NCI-H2196 treated with DMSO at 0.1 percent for 48 hours (cell line): ENCODE data around the gene TTLL8.

Source experiments
- DNase-seq: peaks from one replicate; lab custom pipeline; 2025; ENCODE audit not compliant: unreplicated experiment; lab: John Stamatoyannopoulos, UW

The TTLL8 gene

DNA sequence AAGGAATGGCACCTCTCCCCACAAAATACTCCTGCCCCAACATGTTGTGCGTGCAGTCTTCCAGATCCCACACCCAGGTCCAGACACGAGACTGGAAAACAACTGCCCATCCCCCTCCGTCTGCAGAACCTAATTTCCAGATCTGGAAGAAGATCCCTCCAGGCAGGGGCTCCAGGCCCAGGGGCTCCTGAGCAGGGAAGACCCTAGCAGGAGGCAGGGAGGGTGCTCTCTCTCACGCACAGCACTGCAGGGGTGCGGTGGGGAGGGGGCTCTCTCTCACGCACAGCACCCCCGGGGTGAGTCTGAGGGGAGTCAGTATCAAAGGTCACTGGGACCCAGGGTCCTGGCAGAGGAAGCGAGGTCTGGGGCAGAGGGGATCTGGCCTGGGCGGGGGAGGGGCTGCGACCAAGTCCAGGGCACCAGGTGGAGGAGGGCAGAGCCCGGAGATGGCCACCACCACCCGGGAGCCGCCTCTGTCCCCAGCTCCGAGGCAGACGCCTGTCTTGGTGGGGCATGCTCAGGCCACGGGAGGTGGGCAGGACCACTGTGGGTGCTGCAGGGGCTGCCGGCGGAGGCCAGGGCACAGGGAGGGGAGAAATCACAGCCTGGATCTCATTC lies 25.5 kb upstream of the TTLL8 start:
- DNase-seq, result no peak

DNA sequence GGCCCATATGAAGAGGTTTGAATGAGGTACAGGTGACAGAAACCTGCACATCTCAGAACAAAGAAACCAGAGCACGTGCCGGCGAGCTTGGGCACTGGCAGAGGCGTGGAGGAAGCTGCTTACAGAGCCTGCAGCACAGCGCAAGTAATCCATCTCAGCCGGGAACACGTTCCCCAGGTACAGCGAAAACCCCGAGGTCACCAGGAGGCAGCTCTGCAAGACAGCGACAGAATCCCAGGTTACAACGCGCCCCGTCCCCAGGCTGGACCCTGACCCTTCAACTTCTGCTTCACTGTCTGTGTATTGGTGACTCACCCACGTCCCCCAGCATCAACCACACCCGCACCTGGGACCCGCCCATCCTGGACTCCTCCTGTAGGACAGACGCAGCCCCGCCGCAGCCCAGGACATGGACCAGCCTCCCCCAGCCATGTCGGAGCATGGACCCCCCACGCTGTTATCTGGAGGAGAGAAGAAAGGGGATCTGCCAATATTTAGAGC lies 24.9 kb upstream of the TTLL8 start:
- no peak for DNase-seq

DNA sequence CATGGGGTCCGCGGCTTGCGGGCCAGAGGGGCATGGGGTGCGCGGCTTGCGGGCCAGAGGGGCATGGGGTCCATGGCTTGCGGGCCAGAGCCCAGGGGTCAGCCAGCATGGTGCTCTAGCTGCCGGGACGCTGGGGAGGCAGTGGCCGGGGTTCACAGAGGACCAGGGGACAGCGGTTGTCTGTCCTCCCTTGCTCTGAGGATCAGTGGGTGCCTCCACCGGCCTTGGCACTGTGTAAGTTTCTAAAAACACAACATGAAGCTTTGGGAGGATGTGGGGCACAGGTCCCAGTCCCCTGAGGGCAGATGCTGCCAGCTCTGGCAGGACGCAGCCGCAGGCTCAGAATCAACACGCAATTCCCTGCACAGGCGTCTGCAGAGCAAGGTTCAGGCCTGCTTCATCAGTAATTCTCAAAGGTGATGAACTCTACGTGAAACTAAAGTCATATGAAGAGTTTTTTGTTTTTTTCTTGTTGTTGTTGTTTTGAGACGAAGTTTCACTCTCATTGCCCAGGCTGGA lies 24.2 kb upstream of the TTLL8 start:
- no peak for DNase-seq

DNA sequence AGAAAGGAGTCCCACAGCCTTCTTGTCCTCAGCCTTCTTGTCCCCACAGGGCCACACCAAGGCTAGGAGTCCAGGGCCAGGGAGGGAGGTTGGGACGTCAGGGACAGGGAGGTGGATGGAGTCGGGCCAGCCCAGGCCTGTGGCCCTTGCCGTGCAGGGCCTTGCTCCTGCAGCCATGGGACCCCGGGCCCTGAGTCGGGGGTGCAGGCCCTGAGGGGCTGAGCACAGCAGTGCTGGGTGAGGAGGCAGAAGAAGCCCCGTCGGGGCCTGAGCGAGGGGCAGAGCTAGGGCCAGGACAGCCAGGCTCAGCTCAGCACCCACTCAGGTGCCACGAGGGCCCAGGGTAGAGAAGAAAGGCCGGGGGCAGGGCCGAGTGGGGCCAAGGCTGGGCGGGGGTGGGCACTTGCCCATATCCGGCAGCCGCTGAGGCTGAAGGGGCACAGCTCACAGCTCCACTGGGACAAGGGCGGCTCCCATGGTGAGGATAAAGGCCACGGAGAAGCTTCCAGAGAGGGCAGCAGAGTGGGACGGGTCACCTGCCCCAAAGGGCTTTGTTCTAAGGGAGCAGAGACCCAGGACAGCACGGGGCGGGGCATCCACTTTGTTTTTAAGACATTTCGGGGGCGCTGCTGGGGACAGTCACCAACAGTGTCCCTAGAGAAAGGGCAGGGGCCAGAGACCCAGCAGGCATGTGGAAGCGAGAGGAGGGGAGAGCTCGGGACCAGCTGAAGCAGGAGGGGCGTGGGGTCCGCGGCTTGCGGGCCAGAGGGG lies 23.5 kb upstream of the TTLL8 start:
- DNase-seq, result no peak

DNA sequence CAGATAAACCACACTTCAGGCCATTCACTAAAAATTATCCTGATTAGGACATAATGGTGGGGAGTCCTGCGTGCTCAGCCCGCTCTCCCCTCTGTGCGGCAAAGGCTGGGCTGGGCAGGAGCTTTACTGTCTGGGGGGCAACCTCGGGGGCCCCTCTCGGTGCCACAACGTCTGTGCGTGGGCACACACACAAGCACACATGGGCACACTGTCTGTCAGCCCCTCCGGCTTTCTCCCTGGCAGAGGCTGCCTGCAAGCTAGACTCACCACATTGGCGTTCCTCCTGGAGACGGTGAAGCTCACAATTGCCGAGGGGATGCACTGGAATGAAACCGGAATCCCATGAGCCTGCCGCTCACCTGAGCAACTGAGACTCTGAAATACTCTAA lies 22.0 kb upstream of the TTLL8 start:
- DNase-seq, result no peak

DNA sequence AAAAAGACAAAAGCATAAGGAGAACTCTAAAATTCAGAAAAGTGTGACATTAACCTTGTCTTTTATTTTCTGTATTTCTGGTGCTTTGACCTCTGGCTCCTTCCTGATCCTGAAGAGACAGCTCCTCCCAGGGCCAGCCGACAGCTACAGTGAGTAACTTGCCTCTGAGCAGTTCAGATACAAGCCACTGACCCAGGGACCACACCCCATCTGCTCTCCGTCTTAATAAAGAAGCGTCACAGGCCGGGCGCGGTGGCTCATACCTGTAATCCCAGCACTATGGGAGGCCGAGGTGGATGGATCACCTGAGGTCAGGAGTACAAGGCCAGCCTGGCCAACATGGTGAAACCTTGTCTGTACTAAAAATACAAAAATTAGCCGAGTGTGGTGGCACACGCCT lies 20.7 kb upstream of the TTLL8 start:
- DNase-seq, result no peak

DNA sequence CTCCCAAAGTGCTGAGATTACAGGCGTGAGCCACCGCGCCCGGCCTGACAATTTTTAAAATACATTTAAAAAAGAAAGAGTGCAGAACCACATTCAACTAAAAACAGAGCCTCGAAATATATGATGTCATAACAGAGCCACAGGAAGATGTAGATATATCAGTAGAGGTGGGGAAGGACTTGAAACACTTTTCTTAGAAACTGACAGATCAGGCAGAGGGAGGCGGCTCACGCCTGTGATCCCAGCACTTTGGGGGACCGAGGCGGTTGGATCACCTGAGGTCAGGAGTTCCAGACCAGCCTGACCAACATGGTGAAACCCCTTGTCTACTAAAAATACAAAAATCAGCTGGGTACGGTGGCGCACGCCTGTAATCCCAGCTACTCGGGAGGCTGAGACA lies 20.1 kb upstream of the TTLL8 start:
- DNase-seq, result no peak

DNA sequence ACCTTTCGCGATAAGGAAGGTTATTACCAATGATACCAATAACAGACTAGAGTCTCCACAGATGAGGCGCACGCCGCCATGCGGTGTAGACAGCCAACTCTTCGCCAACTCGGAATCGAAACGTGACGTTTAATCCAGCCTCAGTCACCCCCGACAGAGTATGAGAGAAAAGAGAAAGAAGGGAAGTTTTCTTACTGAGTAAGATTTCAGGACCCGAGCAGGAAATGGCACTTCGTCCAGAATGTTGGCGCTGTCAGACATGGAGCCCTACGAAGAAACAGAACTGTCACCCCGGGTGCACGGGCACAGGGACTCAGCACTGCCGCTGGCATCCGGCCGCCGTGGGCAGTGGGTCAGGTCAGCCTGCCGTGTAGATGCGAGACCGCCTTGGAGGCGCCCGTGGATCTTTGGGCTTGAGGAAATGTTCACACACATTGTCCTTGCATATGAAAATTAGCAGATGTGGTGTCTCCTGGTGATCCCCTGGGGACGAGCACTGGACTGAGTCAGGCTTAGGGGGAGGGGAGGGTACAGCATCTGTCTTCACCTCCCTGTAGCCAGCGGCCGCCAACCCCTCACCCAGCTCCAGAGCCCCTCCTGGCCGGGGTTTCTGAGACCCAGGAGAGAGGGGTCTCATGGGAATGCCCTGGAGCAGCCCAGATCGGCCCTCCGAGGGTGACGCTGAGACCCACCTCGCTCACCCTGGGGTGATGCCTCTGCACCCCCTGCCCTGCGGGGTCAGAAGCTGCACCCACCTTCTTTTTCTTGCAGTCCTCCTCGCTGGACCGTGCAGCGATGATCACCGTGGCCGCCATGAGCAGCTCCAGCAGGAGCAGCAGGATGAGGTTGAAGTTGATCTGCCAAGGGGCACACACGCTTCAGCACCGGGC lies 18.8 kb upstream of the TTLL8 start:
- no peak for DNase-seq

DNA sequence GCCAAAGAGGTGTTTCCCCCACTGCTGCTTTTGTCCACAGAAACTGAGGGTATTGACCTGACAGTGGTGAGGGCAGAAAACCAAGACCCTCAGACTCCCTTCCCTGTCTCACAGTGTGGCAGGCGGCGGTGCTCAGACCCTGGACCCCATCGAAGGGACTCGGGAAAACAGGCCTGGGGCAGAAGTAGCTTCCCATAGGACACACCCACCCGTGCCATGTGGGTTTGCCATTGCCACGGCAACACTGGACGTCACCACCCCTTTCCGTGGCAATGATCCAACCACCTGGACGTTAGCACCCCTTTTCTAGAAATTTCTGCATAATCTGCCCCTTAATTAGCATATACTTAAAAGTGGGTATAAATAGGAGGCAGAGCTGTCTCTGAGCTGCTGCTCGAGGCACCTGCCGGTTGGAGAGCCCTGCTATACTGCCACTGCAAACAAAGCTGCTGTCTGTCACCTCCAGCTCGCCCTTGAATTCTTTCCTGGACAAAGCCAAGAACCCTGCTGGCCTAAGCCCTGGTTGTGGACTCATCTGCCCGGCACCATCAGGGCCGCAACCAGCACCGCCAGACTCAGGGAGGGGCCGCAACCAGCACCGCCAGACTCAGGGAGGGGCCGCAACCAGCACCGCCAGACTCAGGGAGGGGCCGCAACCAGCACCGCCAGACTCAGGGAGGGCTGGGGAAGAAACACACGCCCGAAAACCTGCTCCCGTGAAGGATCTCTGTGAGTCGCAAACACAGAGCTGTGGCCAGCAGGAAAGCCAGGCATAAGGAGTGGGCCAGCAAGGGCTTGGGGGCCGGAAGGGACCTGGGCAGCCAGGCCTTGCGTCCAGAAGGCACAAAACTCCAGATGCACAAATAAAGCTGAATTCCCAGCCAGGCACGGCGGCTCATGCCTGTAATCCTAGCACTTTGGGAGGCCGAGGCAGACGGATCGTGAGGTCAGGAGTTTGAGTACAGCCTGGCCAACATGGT lies 16.7 kb upstream of the TTLL8 start:
- DNase-seq, result peak; percentile 64

DNA sequence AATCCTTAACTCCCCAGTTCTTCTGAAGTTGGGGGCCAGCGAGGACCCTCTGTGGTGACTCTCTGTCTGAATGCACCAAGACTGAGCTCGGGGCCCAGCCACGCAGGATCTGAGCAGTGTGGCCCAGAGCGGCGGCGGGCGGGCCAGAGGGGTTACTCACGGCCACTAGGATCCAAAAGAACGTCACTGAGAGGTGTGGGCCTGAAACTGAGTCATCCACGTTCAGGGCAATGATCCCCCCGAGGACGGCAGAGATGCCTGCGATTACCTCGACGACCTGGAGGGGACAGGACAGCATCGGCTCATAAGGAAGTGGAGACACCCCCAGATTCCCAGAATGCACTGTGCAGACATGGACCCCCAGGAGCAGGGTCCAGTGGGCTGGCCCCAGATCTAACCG lies 16.0 kb upstream of the TTLL8 start:
- no peak for DNase-seq

DNA sequence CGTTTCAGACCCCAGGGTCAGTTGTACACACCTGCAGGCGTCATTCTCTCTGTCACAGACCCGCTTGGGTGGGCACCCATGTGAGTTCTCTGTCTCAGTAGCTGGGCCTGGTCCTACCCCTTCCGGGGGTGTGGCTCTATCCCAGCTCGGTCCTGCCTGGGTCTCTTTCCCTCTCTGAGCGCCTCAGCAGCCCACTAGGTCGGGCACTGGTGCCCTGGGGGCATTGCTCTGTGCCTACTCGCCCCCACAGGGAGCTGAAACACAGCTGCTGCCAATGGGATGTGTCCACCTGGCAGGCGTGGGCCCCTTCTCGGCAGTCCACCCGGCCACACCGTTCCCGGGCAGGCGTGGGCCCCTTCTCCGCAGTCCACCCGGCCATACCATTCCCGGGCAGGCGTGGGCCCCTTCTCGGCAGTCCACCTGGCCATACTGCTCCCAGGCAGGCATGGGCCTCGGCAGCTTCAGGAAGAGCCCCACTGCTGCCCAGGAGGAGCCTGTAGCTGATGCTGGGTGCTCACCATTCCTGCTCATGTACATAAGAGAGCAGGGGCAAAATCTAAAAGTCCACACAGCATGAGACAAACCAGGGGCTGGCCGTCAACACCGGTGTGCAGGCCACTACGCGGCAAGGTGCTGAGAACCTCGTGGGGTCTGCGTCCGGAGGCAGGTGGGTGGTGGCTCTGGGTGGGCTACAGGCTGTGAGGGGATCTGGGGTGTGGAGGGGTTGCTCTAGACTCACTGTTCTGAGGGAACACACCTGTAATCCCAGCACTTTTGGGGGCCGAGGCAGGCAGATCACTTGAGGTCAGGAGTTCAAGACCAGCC lies 14.8 kb upstream of the TTLL8 start:
- no peak for DNase-seq

DNA sequence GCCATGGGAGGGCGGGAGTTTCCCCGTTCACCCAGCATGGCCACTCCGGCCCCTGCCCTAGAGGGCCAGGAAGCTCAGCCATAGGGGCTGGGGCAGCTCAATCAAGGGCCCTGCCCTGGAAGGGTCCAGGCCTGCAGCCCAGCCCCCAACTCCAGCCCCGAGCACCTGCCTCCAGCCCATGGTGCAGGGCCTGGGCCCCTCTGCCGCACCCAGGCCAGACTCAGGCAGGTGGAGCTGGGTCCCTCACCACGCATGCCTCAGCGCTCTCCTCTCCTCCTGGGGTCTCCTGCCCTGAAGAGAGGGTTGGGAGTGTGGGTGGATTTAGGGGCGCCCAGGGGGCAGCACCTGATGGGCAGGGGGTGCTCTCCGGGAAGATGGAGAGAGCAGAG lies 14.1 kb upstream of the TTLL8 start:
- no peak for DNase-seq

DNA sequence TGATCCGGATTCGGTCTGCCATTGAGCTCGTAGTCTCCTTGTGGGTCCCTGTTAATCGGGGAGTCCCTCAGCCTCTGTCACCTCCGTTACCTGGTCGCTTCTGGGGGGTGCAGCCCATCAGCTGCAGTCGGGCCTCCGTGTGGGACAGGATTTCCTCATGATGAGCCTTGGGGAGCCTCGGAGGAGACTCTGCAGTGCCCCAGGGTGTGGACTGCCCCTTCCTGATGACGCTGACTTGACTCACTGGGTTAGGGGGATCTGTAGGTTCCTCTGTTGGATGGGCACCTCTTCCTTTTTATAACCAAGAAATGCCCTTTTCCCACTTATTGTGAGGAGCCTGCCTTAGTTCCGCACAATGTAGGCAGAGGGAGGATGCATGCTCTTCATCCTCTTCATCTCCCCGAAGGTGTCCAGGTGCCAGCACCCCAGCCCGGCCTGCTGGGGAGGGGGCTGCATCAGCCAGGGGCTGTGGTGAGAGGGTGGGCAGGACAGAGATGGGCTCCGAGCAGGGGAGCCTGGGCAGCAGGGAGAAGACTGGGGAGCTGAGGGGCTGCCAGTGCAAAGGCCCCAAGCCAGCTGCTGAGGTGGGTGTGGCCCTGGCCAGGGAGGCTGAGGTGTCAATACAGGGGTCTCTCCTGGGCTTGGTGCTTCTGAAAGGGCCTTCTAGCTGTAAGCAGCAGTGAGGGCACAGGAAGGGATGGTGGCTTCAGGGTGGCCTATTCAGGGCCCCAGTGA lies 13.5 kb upstream of the TTLL8 start:
- no peak for DNase-seq

DNA sequence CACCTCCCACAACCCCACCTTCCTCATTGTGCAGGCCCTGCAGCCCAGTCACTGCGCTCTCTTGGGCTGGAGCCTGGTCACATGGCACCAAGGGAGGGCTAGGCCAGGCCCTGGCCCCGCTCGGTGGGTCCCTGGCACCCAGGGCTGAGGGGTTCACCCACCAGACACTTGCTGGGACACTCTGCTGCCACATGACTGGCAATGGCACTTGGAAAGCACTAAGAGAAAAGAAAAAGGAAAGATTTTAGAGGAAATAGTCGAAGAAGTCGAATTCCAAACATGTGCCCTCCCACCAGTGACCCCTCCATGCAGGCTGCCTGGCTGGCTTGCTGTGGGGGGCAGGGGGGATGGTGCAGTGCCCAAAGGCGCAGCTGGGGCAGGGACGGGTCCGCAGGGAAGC lies 12.3 kb upstream of the TTLL8 start:
- no peak for DNase-seq

DNA sequence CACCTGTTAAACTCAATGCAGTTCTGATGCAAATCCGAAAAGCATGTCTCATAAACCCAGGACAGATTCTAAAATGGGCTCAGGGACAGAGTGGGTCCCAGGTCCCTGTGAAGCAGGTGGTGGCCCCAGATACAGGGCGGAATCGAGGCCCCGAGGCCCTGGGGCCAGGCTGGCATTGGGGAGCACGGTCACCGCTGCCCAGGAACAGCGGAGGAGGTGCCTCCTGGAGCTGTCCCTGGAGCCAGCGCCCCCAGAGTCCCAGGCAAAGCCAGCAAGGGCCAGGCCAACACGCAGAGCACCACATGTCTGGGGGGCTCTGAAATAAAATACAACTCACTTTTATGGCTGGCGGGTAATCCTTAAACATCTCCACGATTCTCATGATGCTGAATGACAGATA lies 10.0 kb upstream of the TTLL8 start:
- DNase-seq, result no peak

DNA sequence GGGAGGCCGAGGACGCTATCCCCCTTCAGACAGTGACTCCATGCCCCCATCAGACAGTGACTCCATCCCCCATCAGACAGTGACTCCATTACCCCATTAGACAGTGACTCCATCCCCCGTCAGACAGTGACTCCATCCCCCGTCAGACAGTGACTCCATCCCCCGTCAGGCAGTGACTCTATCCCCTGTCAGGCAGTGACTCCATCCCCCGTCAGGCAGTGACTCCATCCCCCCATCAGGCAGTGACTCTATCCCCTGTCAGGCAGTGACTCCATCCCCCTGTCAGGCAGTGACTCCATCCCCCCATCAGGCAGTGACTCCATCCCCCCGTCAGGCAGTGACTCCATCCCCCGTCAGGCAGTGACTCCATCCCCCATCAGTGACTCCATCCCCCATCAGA lies 9.1 kb upstream of the TTLL8 start:
- no peak for DNase-seq

DNA sequence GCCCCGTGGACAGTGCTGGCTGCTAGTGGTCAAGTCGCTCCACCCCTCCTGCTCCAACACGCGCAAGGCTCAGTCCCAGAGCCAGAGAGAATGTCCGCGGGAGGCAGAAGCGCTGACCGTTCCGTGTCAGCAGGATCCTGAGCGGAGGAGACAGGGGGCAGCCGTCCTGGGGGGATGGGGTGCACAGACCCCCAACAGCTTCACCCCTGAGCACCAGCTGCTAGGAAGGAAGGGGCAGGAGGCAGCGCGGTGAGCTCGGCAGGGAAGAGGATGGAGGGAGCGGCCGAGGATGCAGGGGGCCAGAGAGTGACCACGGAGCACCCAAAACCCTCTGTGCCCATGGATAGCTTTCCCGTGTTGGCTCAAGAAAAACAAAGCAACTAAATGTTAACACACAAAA lies 6.4 kb upstream of the TTLL8 start:
- no peak for DNase-seq

DNA sequence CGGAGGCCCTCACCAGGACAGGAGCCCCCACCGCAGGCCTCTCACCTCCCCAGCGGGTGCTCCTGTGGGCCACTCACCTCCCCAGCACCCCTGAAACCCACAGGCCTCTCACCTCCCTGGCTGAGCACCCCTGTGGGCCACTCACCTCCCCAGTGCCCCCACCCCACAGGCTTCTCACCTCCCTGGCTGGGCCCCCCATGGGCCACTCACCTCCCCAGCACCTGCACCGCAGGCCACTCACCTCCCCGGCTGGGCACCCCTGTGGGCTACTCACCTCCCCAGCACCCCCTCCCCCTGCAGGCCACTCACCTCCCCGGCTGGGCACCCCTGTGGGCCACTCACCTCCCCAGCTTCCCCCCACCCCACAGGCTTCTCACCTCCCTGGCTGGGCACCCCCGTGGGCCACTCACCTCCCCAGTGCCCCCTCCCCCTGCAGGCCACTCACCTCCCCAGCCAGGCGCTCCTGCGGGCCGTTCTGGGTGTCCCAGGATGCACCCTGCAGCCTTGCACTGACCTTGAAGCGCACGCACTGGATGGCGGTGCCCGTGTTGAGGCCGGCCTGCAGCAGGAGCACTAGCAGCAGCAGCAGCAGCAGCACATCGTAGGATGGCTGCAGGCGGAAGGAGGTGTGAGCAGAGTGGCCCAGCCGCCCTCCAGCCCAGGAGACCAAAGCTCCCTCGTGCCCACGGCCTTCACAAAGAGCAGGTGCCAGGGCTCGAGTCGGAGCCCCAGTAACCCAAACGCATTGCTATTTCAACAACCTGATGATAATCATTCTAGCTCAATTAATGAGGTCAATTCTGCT lies 5.7 kb upstream of the TTLL8 start:
- no peak for DNase-seq
